ENCODE results near the gene OR52E4. TPM values are rescaled to one million over a fixed set of nuclear protein-coding genes. Genes with fewer than 3 reads are reported as not detected.

The OR52E4 gene
- total RNA-seq, 1 donor = not detected

GRCh38 chr11:5891216-5891800 lies 10.9 kb downstream of the OR52E4 start:
- peak; percentile 43 for TF ChIP-seq CTCF (IDR thresholded peaks at IDR 0.05; ENCODE audit: insufficient read depth, low read depth, low read length)
- DNase-seq (ENCODE audit: low read depth) = peak; percentile 19
- H3K4me3 ChIP-seq (ENCODE audit: low read depth, low read length) = no peak overlapping the region

GRCh38 chr11:5892908-5893307 lies 12.5 kb downstream of the OR52E4 start, which contains the start of gene OR52E5:
OR52E5 (plus strand) TSS chr11:5893208; CDS start chr11:5900777, 7,569 bp downstream.
- H3K4me3 ChIP-seq (ENCODE audit: low read depth, low read length) = no peak within 1 kb of the TSS
- DNase-seq (ENCODE audit: low read depth) = no peak
- TF ChIP-seq CTCF (IDR thresholded peaks at IDR 0.05; ENCODE audit: insufficient read depth, low read depth, low read length) = no peak

- DNase-seq (ENCODE audit: low read depth) = no peak
- H3K4me3 ChIP-seq (ENCODE audit: low read depth, low read length) = no peak overlapping the region
- TF ChIP-seq CTCF (IDR thresholded peaks at IDR 0.05; ENCODE audit: insufficient read depth, low read depth, low read length) = no peak
Measured at GRCh38 chr11:5899534-5899933, 19.1 kb downstream of the OR52E4 start.

GRCh38 chr11:5910540-5910939 lies 30.1 kb downstream of the OR52E4 start:
- no peak for TF ChIP-seq CTCF (IDR thresholded peaks at IDR 0.05; ENCODE audit: insufficient read depth, low read depth, low read length)
- no peak for DNase-seq (ENCODE audit: low read depth)
- H3K4me3 ChIP-seq (ENCODE audit: low read depth, low read length) = no peak overlapping the region

GRCh38 chr11:5922749-5923426 lies 42.5 kb downstream of the OR52E4 start:
- no peak for TF ChIP-seq CTCF (IDR thresholded peaks at IDR 0.05; ENCODE audit: insufficient read depth, low read depth, low read length)
- no peak for DNase-seq (ENCODE audit: low read depth)

GRCh38 chr11:5923427-5923776 lies 43.0 kb downstream of the OR52E4 start:
- H3K4me3 ChIP-seq (ENCODE audit: low read depth, low read length) = no peak overlapping the region
- no peak for TF ChIP-seq CTCF (IDR thresholded peaks at IDR 0.05; ENCODE audit: insufficient read depth, low read depth, low read length)
- DNase-seq (ENCODE audit: low read depth) = no peak

More at GRCh38 chr11:5922749-5923426, 42.5 kb downstream of the OR52E4 start:
- no peak overlapping the region for H3K4me3 ChIP-seq (ENCODE audit: low read depth, low read length)
